ENCODE results near the gene GXYLT2.

Gene GXYLT2

DNA sequence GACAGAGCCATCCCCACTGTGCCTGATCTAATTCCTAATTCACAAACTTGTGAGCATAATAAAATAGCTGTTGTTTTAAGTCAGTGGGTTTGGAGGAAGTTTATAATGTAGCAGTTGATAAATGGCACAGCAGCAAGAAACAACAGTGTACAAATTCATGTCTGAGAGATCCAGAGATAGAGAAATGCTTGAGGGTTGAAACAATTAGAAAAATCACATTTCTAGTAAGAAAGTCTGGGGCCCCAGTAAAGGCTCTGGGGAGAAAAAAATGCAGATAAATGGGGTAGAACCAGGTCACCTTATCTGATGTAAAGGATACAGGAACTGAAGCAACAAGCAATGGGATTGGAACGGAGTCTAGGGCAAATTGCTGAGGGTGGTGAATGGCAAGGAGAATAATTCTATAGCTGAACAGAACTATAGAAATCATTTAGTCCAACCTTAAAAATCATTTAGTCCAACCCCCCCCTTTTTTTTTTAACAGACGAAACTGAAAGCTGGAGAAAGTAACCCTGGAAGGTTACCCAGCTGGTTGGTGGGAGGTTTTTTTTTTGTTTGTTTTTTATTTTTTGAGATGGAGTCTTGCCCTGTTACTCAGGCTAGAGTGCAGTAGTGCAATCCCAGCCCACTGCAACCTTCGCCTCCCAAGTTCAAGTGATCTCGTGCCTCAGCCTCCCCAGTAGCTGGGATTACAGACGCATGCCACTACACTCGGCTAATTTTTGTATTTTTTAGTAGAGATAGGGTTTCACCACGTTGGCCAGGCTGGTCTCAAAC is 25.3 kb upstream of the GXYLT2 start:
- DNase-seq (ENCODE audit: low spot score) (no peak), ATAC-seq (ENCODE audit: low read depth) (no peak)
- Histone ChIP-seq H3K27ac (ENCODE audit: poor library complexity, severe bottlenecking) (no peak overlapping the region), H3K4me1 (ENCODE audit: insufficient read depth, poor library complexity, severe bottlenecking) (no peaks in the 10 kb centered on the region), H3K36me3 (ENCODE audit: low read depth) (no peaks in the 10 kb centered on the region), H3K9me3 (ENCODE audit: severe bottlenecking) (no peaks in the 10 kb centered on the region), H3K4me3 (ENCODE audit: severe bottlenecking) (no peak overlapping the region), H3K27me3 (ENCODE audit: insufficient read depth, poor library complexity, severe bottlenecking) (no peaks in the 10 kb centered on the region)
- TF ChIP-seq, protein P1, sequence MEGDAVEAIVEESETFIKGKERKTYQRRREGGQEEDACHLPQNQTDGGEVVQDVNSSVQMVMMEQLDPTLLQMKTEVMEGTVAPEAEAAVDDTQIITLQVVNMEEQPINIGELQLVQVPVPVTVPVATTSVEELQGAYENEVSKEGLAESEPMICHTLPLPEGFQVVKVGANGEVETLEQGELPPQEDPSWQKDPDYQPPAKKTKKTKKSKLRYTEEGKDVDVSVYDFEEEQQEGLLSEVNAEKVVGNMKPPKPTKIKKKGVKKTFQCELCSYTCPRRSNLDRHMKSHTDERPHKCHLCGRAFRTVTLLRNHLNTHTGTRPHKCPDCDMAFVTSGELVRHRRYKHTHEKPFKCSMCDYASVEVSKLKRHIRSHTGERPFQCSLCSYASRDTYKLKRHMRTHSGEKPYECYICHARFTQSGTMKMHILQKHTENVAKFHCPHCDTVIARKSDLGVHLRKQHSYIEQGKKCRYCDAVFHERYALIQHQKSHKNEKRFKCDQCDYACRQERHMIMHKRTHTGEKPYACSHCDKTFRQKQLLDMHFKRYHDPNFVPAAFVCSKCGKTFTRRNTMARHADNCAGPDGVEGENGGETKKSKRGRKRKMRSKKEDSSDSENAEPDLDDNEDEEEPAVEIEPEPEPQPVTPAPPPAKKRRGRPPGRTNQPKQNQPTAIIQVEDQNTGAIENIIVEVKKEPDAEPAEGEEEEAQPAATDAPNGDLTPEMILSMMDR (IDR thresholded peaks at IDR 0.05; ENCODE audit: poor library complexity, severe bottlenecking), result no peak

DNA sequence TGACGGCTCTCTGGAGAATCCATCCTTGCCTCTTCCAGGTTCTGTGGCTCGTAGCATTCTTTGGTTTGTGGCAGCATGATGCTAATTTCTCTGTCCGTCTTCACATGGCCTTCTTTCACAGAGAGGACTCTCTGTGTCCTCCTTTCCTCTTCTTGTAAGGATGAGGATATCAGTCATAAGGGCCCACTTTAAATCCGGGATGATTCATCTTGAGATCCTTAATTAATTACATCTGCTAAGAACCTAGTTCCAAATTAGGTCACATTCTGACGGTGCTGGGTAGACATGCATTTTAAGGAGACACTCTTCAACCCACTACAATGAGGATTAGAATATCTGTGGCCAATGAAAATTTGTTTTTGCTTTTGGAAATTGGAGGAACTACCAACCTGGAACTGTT is 15.7 kb upstream of the GXYLT2 start:
- Histone ChIP-seq H3K36me3 (ENCODE audit: low read depth) (no peaks in the 10 kb centered on the region), H3K4me1 (ENCODE audit: insufficient read depth, poor library complexity, severe bottlenecking) (no peaks in the 10 kb centered on the region), H3K9me3 (ENCODE audit: severe bottlenecking) (no peaks in the 10 kb centered on the region), H3K27me3 (ENCODE audit: insufficient read depth, poor library complexity, severe bottlenecking) (no peaks in the 10 kb centered on the region), H3K27ac (ENCODE audit: poor library complexity, severe bottlenecking) (no peak overlapping the region), H3K4me3 (ENCODE audit: severe bottlenecking) (no peak overlapping the region)
- DNase-seq (ENCODE audit: low spot score), result no peak
- ATAC-seq (ENCODE audit: low read depth), result no peak
- TF ChIP-seq, protein P1 (IDR thresholded peaks at IDR 0.05; ENCODE audit: poor library complexity, severe bottlenecking), result no peak

DNA sequence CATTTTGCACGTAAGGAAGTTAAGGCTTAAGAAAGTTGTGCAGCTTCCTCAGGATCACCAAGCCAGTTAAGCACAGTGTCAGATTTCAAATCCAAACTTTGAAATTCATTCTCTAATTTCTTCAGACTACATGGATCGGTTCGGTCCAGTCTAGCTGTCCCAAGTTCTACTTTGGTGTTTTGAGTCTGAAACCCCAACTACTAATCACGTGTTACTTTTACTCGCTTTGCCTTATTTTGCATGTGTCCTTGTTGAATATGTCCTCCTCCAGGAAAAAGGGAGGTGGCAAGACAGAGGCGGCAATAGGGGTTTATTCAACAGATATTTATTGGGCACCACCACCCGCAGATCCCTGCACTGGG is 522 bp upstream of the GXYLT2 start:
- H3K36me3 ChIP-seq (ENCODE audit: low read depth), result no peaks in the 10 kb centered on the region
- peaks cover 44% of the 10 kb centered on the region for H3K4me1 ChIP-seq (ENCODE audit: insufficient read depth, poor library complexity, severe bottlenecking)
- H3K27me3 ChIP-seq (ENCODE audit: insufficient read depth, poor library complexity, severe bottlenecking), result no peaks in the 10 kb centered on the region
- ATAC-seq (ENCODE audit: low read depth), result peak; percentile 2; the same call in 1 of the 3 replicates
- no peak for DNase-seq (ENCODE audit: low spot score)
- H3K9me3 ChIP-seq (ENCODE audit: severe bottlenecking), result no peaks in the 10 kb centered on the region
- TF ChIP-seq, protein P1 (IDR thresholded peaks at IDR 0.05; ENCODE audit: poor library complexity, severe bottlenecking), result no peak
- H3K4me3 ChIP-seq (ENCODE audit: severe bottlenecking), result peak overlapping the region; percentile 92
- peak overlapping the region; percentile 23 for H3K27ac ChIP-seq (ENCODE audit: poor library complexity, severe bottlenecking)

DNA sequence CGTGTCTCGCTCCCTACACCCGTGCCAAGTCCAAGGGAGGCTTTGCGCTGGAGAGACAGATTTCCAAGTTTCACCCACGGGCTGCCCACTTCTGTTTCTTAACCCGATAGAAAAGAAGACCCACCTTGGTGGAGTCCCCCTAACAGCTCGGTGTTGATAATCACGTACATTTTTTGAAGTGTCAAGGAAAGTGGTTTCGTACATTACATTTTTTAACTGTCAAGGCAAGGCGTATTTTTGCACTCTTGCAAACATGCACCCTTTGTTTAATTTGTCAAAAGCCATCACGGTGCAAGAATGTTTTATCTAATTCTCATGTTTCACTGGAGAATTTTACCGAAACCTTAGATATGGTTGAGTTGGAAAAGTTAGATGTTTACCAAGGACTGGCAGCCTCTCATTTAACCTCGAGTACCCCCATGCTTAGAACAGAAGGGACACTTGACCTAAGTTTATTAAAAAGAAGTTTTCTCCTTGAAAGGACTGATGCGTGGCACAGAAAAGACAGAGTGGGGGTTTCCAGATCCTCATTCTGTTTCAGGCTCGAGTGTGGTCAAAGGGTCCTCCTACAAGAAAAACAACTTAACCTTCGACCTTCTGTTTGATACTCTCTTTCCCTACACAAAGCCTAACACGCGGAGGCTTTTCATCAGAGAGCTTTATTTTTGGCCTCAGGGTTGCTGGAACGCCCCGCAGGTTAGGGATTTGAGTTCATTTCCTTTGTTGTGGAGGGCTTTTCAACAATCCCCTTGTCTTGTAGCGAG is 882 bp downstream of the GXYLT2 start:
- H3K4me1 ChIP-seq (ENCODE audit: insufficient read depth, poor library complexity, severe bottlenecking), result peaks cover 49% of the 10 kb centered on the region

More for the DNA sequence above, 882 bp downstream of the GXYLT2 start:
- H3K4me3 ChIP-seq (ENCODE audit: severe bottlenecking), result peak overlapping the region; percentile 92
- no peaks in the 10 kb centered on the region for H3K27me3 ChIP-seq (ENCODE audit: insufficient read depth, poor library complexity, severe bottlenecking)
- H3K27ac ChIP-seq (ENCODE audit: poor library complexity, severe bottlenecking), result peak overlapping the region; percentile 23
- TF ChIP-seq, protein P1 (IDR thresholded peaks at IDR 0.05; ENCODE audit: poor library complexity, severe bottlenecking), result no peak
- no peaks in the 10 kb centered on the region for H3K9me3 ChIP-seq (ENCODE audit: severe bottlenecking)
- ATAC-seq (ENCODE audit: low read depth) (no peak), DNase-seq (ENCODE audit: low spot score) (no peak)
- no peaks in the 10 kb centered on the region for H3K36me3 ChIP-seq (ENCODE audit: low read depth)
